ENCODE measurements around the gene DDX4. TPM values are rescaled to one million over a fixed set of nuclear protein-coding genes. Genes with fewer than 3 reads are reported as not detected.
A peak's percentile ranks its signal among the peaks of the same experiment; 100 is the strongest.

DDX4 gene
- total RNA-seq, 4 donors from 2014 or later = not detected

DNA sequence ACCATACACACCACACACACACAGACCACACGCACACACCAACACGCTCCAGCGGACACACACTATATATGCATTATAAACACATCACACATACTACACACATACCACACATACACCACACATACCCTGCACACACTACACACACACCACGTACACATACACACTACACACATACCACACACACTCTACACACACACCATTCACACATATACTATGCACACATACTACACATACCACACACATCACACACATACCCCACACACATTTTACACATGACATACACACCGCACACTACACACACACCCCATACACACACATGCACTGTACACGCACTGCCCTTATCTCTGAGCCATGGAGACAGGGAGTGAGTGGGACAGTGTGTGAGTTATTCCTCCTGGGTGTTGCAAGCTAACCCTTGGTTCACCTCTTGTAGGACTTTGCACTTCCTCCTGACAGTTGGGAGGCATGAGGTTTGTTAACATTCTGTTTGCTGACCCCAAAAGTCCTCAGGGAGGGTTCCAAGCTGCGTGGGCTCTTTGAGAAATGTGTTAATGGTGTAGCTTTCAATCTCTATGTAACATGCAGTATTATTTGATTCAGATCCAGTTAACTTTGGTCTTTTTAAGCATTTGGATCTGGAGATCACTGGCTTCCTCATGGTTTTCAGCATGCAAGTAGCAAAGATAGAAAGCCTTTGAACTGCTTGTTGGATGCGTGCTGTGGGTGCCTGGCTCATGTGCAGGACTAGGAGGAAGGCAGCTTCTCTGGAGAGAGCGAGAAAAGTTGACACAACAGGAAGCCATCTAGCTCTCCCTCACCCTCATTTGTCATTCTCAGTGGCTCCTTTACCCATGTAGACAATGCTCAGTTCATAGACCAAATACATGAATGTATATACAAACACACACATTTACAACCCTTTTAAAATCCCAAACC is 127.0 kb downstream of the DDX4 start:
- intact Hi-C loops (cut with DNase I; ENCODE audit: low total_unique reads) = no loop called here
- WGBS, 2 donors = 88 to 90% methylated on average over 9 of the region's 9 CpGs

DNA sequence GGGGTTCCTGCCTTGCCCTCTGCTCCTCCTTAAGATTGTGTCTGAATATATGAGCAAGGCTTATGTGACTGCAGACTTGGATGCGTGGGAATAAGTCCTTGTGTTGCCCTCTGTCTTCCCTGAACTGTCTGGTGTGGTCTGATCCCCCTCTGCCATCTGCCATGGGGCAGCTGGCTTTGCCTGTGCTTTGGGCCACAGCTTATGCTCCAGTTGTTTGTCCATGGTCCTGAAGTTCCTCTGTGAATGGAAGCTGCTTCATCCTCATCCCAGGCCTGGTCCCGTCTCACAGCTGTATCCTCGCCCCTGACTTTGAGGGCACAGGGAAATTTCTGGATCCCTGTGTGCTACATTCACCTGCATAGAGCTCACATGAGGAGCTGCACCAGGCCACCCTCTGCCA is 128.0 kb downstream of the DDX4 start:
- intact Hi-C loops (cut with DNase I; ENCODE audit: low total_unique reads) = no loop called here
- no peak overlapping the region for H3K4me3 ChIP-seq (ENCODE audit: low read depth, poor library complexity, severe bottlenecking)
- DNase-seq (ENCODE audit: low spot score in 2 of 2) = no peak
- no peak for TF ChIP-seq POLR2A (IDR thresholded peaks at IDR 0.05)
- TF ChIP-seq, protein P1, sequence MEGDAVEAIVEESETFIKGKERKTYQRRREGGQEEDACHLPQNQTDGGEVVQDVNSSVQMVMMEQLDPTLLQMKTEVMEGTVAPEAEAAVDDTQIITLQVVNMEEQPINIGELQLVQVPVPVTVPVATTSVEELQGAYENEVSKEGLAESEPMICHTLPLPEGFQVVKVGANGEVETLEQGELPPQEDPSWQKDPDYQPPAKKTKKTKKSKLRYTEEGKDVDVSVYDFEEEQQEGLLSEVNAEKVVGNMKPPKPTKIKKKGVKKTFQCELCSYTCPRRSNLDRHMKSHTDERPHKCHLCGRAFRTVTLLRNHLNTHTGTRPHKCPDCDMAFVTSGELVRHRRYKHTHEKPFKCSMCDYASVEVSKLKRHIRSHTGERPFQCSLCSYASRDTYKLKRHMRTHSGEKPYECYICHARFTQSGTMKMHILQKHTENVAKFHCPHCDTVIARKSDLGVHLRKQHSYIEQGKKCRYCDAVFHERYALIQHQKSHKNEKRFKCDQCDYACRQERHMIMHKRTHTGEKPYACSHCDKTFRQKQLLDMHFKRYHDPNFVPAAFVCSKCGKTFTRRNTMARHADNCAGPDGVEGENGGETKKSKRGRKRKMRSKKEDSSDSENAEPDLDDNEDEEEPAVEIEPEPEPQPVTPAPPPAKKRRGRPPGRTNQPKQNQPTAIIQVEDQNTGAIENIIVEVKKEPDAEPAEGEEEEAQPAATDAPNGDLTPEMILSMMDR (IDR thresholded peaks at IDR 0.05) = no peak
- 90 to 96% methylated on average over 3 of the region's 3 CpGs for WGBS, 2 donors

More for the DNA sequence above, 127.0 kb downstream of the DDX4 start:
- DNase-seq (ENCODE audit: low spot score in 2 of 2) = no peak
- no peak overlapping the region for H3K4me3 ChIP-seq (ENCODE audit: low read depth, poor library complexity, severe bottlenecking)
- TF ChIP-seq POLR2A (IDR thresholded peaks at IDR 0.05) = no peak
- TF ChIP-seq, protein P1 (IDR thresholded peaks at IDR 0.05) = peak in 1 of 3 donors; percentile 42

DNA sequence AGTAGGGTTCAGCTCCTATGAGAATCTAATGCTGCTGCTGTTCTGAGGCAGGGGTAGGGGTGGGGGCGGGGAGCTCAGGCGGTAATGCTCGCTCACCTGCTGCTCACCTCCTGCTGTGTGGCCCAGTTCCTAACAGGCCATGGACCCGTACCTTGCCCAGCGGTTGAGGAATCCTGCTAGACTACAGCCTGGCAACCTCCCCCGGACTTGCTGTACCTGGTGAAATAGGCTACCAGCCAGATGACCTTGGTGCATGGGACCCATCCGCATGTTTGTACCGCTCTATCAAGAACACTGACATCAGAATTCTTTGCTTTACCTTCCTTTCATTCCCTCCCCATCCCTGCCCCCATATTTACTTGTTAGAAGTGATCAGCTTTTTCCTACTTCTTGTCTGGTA is 128.6 kb downstream of the DDX4 start:
- intact Hi-C loops (cut with DNase I; ENCODE audit: low total_unique reads) = no loop called here
- TF ChIP-seq POLR2A (IDR thresholded peaks at IDR 0.05) = no peak
- TF ChIP-seq, protein P1 (IDR thresholded peaks at IDR 0.05) = no peak
- no peak overlapping the region for H3K4me3 ChIP-seq (ENCODE audit: low read depth, poor library complexity, severe bottlenecking)
- WGBS, 2 donors = 92 to 94% methylated on average over 8 of the region's 8 CpGs
- no peak for DNase-seq (ENCODE audit: low spot score in 2 of 2)

Other genes starting within 250 kb of the DDX4 start
- 100 to 1,000 TPM in 1 of 4 donors, 10 to 100 TPM in 3; 73.1 to 116 (median 89.6) TPM for gene PLPP1, start 203.1 kb upstream of the DDX4 start, total RNA-seq
- gene SLC38A9, start 25.7 kb upstream of the DDX4 start, total RNA-seq = 10 to 100 TPM in 3 of 4 donors, 1 to 10 TPM in 1; 8.5 to 21.3 (median 16.7) TPM
- 1 to 10 TPM in 2 of 4 donors, under 1 TPM in 2; 0.30 to 3.1 (median 1.3) TPM for gene IL31RA, start 113.3 kb downstream of the DDX4 start, total RNA-seq

Data from lower leg skin (tissue), 4 donors.